Measurements from ENCODE around the gene ADD1.
A peak's percentile ranks its signal among the peaks of the same experiment; 100 is the strongest.

- TF ChIP-seq POLR2A (IDR thresholded peaks at IDR 0.05; ENCODE audit: low read depth): no peak
- no peak for TF ChIP-seq CTCF (IDR thresholded peaks at IDR 0.05)
- peak in 1 of 2 donors; percentile 37 for TF ChIP-seq POLR2AphosphoS5 (IDR thresholded peaks at IDR 0.05)
Measured at GRCh38 chr4:2795893-2796848, 47.5 kb upstream of the ADD1 start.
